Right lobe of liver (tissue), 4 donors: ENCODE results near the gene SPATA7.

Experiments used
- POLR2A ChIP-seq: fragments of 450-650 bp; IDR thresholded peaks from one replicate; pipeline ENCODE4 v1.6.1; 2017; ENCODE audit warnings: antibody characterized with exemption, mild to moderate bottlenecking
- TF ChIP-seq, protein P1 (sequence below), 4 donors: fragments of 200-600 bp in 3 of 4; fragments of 450-650 bp in 1 of 4; IDR thresholded peaks; one replicate each; pipeline versions ENCODE4 v1.5.1 to v1.8.0; 2016 to 2022; ENCODE audit warnings: antibody characterized with exemption in 4 of 4, mild to moderate bottlenecking in 2 of 4
- donor health status: DM: no; HTN: no; CAD: no.
- donor health status: DM: no; HTN: no; CAD: no.
- donor health status: DM: no; HTN: yes; CAD: no.

DNA sequence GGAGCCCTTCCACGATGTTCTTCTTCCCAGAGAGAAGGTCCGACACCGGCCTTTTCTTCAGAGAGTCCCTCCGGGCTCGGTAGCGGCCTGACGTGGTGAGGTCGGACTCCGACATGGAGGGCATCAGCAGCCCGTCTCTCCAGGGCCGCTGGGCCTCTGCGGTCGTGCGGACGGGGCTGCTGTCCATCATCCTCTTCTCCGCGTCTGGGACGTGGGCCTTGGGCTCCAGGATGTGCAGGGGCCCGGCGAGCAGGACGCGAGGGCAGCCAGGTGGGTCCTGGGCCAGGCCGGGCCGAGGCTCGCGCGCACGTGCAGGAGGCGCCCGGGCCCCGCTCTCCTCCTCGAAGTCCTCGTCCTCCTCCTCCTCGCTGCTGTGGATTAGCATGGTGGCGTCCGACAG lies 93.5 kb downstream of the SPATA7 start:
- no peak for TF ChIP-seq POLR2A
- TF ChIP-seq, protein P1, sequence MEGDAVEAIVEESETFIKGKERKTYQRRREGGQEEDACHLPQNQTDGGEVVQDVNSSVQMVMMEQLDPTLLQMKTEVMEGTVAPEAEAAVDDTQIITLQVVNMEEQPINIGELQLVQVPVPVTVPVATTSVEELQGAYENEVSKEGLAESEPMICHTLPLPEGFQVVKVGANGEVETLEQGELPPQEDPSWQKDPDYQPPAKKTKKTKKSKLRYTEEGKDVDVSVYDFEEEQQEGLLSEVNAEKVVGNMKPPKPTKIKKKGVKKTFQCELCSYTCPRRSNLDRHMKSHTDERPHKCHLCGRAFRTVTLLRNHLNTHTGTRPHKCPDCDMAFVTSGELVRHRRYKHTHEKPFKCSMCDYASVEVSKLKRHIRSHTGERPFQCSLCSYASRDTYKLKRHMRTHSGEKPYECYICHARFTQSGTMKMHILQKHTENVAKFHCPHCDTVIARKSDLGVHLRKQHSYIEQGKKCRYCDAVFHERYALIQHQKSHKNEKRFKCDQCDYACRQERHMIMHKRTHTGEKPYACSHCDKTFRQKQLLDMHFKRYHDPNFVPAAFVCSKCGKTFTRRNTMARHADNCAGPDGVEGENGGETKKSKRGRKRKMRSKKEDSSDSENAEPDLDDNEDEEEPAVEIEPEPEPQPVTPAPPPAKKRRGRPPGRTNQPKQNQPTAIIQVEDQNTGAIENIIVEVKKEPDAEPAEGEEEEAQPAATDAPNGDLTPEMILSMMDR (IDR thresholded peaks at IDR 0.05), result no peak
